OCI-LY3 (cell line): ENCODE results near the gene EPHB3.

Source experiments
- CTCF ChIP-seq: fragments of 200-600, 300-600 bp; sonication (generic); IDR thresholded peaks from 2 replicates; pipeline ENCODE4 v1.5.1; 2014; ENCODE audit warnings: antibody characterized with exemption, low read length, low read depth
- EZH2phosphoT487 ChIP-seq: fragments of 200-600 bp; shearing (Covaris generic); IDR thresholded peaks from 2 replicates; pipeline ENCODE4 v1.6.1; 2018; ENCODE audit warnings: antibody characterized with exemption, mixed run types, low read depth

- TF ChIP-seq CTCF (no peak), EZH2phosphoT487 (no peak)
Measured at GRCh38 chr3:184582646-184583577, 21.3 kb downstream of the EPHB3 start.
